HG02870 (cell line): ENCODE results near the gene EIF3F.
A peak's percentile ranks its signal among the peaks of the same experiment; 100 is the strongest.

ENCODE experiments used
- ATAC-seq: cut with Tn5 transposase; IDR thresholded peaks from one replicate; pipeline ENCODE4 v1.9.1; 2021; ENCODE audit warnings: mild to moderate bottlenecking, moderate library complexity; ENCODE audit not compliant: unreplicated experiment

The EIF3F gene, protein sequence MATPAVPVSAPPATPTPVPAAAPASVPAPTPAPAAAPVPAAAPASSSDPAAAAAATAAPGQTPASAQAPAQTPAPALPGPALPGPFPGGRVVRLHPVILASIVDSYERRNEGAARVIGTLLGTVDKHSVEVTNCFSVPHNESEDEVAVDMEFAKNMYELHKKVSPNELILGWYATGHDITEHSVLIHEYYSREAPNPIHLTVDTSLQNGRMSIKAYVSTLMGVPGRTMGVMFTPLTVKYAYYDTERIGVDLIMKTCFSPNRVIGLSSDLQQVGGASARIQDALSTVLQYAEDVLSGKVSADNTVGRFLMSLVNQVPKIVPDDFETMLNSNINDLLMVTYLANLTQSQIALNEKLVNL

DNA sequence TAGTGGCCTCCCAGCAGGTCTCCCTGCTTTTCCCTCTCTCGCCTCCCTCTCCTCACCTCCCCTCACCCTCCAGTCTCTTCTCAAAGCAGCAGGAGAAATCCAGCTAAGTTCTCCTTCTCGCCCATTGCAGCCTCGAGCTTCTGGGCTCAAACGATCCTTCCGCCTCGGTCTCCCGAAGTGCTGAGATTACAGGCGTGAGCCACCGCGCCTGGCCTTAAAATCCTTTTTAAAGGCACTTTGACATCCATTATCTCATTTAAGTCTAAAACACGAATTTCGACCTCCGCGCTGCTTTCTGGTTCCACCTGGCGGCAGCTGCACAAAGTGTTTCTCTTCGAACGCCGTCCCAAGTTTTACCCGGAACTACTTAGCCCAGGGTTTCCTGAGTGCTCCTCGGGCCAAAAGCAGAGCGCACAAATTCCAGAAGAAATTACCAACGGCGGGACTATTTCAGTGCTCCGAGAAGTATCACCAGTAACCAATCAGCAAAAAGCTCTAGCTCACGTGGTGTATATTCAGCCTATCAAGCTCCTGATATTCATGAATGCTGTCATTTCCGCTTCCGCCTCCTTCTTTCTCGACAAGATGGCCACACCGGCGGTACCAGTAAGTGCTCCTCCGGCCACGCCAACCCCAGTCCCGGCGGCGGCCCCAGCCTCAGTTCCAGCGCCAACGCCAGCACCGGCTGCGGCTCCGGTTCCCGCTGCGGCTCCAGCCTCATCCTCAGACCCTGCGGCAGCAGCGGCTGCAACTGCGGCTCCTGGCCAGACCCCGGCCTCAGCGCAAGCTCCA lies at the start of gene EIF3F:
Gene EIF3F (plus strand): TSS at position 570 of the 792 bp plus-strand sequence. CDS start 16 bp downstream, at position 586.
- peak; percentile 97 for ATAC-seq

DNA sequence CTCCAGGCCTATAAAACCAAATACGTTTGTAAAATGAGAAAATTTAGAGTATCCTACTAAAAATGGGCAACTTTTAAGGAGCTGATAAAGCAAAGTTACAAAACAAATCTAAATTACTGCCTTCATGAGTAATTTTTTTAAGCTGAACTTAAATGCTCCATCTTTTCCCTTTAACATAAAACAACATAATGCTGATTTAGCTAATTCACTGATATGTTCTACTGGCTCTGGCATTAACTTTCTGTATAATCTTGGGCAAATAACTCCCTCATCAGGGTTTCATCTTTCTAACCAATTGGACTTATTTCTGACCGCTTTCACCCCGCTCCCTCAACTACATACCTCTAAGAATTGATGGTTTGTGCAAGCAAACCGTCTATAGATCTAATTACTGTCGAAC lies 46.0 kb upstream of the EIF3F start:
- ATAC-seq: no peak

DNA sequence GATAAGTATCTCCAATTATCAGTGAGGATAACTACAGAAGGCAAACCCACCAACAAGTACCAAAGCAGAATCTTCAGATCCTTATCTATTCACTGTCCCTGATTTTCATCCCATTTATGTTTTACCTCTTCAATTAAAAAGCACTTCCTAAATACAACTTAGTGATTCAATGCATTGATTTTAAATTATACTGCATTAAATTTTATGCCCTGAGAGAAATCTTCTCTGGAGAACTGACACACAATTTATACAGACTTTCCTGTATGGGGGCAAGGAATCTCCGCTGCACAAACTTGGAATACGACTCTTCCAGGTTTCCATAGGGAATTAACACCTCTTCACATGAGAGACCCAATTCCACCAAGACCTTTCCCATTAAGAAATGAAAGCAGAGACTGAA lies 45.5 kb upstream of the EIF3F start, which contains the start of gene OR10A3:
Gene OR10A3 (minus strand): TSS at position 101 of the 400 bp plus-strand sequence. CDS start 2,188 bp downstream, outside the sequence.
- no peak for ATAC-seq

DNA sequence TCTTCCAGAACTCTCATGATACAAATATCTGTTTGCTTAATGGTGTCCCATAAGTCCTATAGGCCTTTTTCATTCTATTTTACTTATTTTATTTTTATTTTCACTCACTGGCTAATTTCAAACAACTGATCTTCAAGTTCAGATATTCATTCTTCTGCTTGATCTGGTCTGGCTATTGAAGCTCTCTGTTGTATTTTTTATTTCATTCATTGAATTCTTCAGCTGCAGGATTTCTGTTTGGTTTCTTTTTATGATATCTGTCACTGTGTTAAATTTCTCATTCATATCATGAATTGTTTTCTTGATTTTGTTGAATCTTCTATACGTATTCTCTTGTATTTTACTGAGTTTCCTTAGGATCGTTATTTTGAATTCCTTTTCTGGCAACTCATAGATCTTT lies 43.0 kb upstream of the EIF3F start:
- ATAC-seq: no peak

DNA sequence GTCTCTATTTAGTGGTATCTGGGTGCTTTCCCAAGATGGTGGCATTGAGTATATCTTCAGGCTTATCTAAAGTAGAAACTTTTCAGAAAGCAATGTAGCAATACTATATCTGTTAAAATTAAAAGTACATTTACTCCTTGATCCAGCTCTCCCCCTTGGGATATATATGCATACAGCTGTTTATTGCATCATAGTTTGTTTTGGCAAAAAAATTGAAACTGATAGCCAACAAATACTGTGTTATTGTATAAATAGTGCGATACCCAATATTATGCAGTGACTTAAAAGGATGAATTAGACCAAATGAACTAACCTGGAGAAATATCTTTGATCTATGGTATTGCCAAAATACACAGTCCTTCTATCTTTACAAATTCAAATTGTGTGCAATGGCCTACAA lies 37.2 kb upstream of the EIF3F start:
- no peak for ATAC-seq

DNA sequence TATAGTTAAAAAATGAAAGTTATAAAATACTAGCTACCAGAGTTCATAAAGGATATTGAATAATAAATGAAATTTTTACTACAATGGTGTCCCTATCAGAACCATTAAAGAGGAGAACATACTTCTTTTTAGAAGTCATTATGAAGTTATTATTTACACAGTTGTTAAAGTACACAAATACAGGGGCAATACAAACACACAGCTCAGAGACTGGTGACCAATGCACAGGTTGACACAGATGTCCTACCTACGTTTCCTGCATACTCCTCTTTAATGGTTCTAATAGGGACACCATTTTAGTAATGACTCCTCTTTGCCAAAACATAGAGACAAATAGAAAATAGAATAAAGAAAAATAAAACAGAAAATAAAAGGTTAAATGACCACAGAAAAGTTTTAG lies 31.9 kb upstream of the EIF3F start:
- ATAC-seq: no peak

DNA sequence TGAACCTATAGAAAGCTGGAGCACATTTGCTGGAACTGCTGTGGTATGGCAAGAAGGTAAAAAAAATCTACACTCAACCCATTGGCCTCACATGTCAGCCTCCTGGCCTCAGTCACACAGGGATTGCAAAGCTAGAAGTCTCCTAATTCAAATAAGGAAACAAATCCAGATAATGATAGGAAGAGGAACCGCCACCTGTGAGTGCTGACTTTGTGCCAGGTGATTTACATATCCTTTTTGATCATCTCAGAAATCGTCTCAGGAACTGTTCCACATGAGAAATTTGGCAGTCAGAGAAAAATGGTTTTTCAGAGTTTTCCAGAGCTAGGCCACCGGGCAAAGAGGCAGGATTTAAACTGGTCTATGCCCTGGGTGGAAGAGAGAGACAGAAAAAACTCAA lies 22.9 kb upstream of the EIF3F start:
- no peak for ATAC-seq

DNA sequence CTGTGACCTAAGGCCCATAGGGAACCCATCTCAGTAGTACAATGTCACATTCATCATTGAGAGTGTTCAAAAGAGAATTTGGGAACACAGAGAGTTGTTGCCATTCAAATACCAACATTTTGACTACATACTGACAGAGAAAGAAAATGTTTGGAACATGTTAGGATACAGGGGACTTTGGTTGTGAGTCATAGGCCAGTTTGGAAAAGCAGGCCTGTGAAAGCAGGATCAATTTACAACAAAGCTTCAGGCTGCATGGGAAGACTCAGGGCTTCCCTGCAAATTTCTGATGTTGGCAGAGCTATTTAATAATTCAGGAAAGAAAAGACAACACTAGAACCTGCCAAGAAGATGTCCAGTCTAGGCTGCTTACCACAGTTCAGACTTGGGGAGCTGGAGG lies 22.3 kb upstream of the EIF3F start:
- ATAC-seq: no peak

DNA sequence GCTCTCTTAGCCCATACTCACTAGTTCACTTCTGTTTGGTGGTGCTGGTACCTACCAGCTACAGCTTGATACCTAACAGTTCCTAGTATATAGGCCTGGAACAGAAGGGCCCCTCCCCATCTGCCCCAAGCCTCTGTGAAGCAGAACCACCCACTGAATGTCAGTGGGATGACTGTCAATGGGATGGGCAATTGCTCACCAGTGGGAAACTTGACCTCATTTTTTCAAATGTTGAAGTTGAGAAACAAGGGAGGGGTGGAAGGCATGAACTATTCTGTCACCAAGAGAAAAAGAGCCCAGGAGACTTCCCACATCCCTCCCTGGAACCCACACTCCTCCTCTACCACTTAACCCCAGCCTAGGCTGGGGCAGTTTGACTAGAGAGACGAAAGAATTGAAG lies 21.8 kb upstream of the EIF3F start, which contains the start of gene NLRP10:
Gene NLRP10 (minus strand): TSS at position 62 of the 400 bp plus-strand sequence. CDS start 1,952 bp downstream, outside the sequence.
- ATAC-seq: no peak

DNA sequence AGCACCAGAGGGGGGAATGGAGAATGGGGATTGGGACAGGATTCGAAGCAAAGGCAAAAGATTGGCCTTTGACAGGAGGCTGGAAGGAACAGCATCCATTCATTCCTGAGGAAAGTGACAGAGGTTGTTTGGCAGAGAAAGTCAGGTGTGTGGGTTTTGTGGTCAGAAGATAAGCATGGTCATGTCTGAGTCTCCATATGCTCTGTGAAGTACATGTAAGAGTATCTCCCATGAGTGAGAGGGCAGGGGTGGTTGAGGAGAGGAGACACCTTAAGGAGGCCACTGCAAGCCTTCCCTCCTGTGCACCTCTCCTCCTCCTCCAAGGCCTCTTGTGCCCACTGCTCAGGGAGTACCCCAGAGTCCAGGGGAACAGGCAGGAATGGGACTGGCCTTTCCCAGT lies 20.0 kb upstream of the EIF3F start:
- no peak for ATAC-seq

DNA sequence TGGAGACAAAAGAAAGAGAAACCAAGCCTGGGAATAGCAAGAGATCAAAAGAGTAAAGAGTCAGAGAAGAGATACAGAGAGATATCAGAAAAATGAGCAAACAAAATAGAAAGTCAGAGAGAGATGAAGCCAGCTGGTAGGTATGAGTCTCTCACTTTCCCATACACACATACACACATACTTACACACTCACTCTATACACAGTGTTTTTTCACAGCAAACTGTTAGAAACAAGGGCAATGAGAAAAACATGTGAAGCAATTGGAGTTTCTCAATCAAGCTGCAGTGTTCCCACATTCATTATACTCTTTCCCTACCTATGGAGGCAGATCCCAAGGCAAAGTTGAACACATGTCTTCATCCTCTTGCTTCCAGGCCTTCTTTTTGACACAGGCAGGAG lies 19.3 kb upstream of the EIF3F start:
- ATAC-seq: no peak

DNA sequence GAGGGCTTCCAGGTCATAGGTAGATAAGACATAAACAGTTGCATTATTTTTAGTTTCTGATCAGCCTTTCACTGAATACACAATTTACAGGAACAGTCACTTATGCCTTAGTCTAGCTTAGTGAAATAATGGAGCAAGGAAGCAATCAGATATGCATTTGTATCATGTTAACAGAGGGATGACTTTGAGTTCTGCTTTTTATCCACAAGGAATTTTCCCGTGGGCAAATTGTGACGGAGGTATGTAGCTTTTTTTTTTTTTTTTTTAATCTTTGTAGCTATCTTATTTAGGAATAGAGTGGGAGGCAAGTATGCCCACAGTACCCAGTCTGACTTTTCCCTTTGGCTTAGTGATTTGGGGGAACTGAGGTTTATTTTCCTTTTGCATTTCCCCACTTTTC lies 18.5 kb upstream of the EIF3F start:
- no peak for ATAC-seq

DNA sequence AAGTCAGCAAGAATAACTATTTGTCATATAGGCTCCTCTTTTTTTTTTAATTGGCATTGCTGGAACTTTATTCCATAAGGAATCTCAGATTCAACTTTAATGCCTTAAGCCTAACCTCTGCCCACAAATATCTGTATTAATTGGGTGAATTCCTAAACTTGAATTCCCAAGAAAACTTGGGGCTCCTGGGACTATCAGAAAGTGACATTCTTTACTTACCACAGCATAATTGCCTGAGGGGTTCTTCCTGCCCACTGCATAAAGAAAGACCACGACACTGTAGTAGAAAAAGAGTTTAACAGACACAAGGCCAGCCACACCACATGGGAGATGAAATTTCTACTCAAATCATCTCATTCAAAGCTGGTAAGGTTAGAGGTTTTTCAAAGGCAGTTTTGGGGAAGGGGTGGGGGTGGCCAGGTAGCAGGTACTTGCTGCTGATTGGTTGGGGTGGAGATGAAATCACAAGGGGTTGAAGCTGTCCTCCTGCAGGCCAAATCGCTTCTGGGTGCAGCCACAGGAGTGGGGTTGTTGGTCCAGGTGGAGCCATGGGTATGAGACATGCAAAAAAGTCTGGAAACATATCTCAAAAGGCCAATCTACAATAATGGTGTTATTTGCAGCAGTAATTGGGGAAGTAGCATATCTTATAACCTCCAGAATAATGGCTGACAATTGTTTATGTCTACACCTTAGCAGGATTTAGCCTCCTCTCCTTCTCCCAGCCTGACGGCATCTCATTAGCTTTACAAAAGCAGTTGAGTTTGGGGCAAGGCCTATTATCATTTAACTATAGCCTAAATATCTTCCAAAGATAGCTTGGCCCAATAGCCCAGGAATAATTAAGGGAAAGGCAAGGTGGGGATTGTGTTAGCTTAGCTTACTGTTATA lies 17.1 kb upstream of the EIF3F start:
- ATAC-seq: no peak

DNA sequence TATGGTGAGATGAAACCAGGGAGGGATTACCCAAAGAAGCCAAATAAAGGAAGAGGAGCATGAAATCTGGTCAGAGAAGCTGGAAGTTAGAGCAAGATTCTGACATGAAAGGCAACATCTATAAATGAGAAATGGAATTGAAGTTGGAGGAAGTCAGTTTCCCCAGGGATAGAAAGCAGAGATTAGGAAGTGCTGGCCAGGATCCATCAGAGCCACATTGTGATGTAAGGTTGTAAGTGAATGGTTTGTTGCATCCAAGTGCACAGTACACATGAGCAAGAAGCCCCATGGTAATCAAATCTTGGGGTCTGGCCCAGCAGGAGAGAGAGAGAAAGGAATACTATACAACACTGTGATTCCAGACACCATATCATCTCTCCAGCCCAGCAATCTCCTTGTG lies 15.3 kb upstream of the EIF3F start:
- ATAC-seq: no peak

DNA sequence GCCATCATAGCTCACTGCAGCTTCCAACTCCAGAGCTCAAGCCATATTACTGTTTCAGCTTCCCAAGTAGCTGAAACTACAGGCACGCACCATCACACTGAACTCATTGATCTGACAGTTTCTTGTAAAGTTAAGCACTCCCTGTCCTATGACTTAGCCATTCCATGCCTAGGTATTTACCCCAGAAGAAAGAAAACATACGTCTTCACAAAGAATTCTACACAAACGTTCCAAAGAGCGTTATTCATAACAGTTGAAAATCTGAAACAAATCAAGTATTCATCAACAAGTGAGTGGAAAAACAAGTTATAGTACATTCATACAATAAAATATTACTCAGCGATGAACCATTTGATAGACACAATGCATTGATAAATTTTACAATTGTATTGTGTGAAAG lies 14.1 kb upstream of the EIF3F start:
- no peak for ATAC-seq

DNA sequence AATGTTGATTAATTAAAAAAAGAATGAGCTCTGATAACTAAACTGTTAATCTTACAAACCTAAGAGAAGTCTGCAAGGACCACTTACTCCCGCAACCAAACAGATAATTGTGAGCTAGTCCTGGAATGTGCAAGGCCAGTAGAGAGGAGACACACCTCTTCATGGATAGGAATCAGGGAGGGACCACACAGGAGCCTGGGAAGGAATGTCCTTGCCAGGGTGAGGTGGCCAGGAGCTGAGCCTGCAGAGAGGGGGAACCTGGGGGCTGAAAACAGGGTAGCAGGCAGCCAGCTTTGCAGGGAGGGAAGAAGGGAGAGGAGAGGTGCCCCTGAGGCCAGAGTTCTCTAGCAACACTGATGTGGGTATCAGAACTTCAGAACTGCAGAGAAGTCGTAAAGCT lies 12.5 kb upstream of the EIF3F start:
- ATAC-seq: no peak

DNA sequence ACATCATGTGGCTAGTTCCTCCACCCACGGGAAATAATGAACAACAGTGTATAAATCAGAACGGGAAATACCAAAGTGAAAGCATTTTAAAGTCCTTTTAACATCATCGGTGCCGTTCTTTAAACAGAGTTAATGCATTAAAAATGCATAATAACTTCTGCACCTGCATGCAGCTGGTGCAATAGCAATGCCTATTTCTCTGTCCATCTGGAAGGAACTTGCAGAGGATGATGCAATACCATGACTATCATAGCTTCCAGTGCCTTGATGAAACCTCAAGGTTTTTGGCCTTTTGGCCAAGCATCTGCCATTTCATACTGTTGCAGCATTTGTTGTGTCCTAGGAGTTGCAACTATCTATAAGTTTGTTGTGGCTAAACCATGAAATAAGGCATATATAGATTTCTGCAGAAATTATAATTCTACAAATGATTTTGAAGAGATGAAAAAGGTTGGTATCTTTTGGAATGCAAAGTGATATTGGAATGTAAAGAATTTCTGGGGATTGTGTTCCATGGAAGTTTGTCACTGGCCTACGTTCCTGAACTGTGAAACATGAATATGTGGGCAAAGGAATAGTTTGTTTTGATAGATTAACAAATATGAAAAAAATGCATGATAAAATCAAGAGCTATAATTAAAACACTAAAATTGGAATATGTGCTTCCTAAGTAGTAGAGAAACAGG lies 9.8 kb upstream of the EIF3F start:
- no peak for ATAC-seq

DNA sequence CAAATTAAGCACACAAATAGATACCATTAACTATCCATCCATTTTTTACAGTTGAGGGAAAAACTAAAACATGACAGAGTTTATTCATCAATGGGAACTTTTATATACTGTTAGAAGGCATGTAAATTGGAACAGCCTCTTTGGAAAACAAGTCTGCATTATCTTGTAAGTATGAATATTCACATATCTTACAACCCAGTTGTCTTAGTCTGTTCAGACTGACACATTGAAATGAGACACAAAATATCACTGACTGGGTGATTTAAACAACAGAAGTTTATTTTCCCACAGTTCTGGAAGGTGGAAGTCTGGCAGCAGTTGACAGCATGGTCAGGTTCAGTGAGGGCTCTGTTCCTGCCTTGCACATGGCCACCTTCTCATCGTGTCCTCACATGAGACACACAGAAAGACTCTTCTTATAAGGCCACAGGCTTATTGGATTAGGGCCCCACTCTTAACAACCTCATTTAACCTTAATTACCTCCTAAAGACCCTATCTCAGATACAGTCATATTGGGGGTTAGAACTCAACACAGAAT lies 5.4 kb upstream of the EIF3F start:
- ATAC-seq: no peak

DNA sequence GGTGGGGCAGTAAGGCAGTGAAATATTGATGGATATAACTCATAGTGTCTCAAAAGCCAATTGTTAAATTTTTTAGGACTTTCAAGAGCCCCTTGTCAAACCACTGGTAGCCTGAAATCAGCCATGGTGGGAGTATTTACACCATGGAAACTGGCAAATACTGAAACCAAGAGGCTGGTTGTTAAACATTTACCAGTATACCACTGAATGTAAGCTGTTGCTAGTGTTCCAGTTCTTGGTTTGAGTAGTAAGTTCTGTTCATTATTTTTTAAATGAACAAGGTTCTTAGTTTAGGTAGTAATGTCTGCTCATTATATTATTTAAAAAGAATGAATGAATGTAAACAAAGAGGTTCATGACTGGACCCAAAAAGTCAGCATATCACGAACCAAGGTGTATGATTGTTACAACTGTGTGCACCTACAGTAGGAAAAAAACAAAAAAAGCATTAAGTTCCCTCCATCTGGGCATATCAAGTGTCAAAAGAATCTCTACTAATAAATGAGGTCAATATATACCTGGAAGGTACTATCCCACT lies 4.5 kb upstream of the EIF3F start:
- ATAC-seq: no peak
